Liver (tissue), 3 donors: ENCODE results near the gene GPR18.

Experiments used
- HNF4G ChIP-seq: IDR thresholded peaks from 2 replicates; pipeline ENCODE4 v1.6.1; 2016; ENCODE audit warnings: antibody characterized with exemption
- YY1 ChIP-seq: IDR thresholded peaks from 2 replicates; pipeline ENCODE4 v1.6.1; 2016; ENCODE audit warnings: antibody characterized with exemption, mild to moderate bottlenecking
- TF ChIP-seq, protein P1 (sequence below): fragments of 150-350 bp; IDR thresholded peaks from 2 replicates; pipeline ENCODE4 v1.5.1; 2017; ENCODE audit warnings: improper control_type of control experiment, low read depth, low read length; ENCODE audit not compliant: missing input control
- TF ChIP-seq, protein P2 (sequence below): IDR thresholded peaks from 2 replicates; pipeline ENCODE4 v1.6.1; 2016; ENCODE audit warnings: antibody characterized with exemption, mild to moderate bottlenecking
- TF ChIP-seq, protein P3 (sequence below): IDR thresholded peaks from 2 replicates; pipeline ENCODE4 v1.6.1; 2016; ENCODE audit warnings: antibody characterized with exemption
- TF ChIP-seq, protein P4 (sequence below): IDR thresholded peaks from 2 replicates; pipeline ENCODE4 v1.6.1; 2016; ENCODE audit warnings: antibody characterized with exemption
- donor health status: healthy.
- donor health status: healthy.

DNA sequence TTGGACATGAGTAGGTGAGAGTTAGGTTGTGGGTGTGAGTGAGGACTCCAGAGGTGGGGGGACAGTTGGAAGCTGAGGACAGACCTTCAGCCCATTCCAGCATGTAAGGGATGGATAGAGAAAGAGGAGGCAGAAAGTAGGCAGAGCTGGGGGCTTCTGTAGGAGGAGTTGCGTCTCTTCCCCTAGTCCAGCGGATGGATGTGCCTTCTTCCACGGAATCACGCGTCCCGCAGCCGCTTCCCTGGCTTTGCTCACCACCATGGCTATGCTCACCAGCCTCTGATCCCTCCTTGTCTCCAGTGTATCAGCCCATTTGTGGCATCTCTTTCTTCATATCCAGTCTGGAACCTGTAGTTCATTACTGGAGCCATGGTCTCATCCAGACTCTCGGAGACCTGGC is 52.0 kb downstream of the GPR18 start:
- TF ChIP-seq, protein P1, sequence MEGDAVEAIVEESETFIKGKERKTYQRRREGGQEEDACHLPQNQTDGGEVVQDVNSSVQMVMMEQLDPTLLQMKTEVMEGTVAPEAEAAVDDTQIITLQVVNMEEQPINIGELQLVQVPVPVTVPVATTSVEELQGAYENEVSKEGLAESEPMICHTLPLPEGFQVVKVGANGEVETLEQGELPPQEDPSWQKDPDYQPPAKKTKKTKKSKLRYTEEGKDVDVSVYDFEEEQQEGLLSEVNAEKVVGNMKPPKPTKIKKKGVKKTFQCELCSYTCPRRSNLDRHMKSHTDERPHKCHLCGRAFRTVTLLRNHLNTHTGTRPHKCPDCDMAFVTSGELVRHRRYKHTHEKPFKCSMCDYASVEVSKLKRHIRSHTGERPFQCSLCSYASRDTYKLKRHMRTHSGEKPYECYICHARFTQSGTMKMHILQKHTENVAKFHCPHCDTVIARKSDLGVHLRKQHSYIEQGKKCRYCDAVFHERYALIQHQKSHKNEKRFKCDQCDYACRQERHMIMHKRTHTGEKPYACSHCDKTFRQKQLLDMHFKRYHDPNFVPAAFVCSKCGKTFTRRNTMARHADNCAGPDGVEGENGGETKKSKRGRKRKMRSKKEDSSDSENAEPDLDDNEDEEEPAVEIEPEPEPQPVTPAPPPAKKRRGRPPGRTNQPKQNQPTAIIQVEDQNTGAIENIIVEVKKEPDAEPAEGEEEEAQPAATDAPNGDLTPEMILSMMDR: no peak
- TF ChIP-seq, protein P2, sequence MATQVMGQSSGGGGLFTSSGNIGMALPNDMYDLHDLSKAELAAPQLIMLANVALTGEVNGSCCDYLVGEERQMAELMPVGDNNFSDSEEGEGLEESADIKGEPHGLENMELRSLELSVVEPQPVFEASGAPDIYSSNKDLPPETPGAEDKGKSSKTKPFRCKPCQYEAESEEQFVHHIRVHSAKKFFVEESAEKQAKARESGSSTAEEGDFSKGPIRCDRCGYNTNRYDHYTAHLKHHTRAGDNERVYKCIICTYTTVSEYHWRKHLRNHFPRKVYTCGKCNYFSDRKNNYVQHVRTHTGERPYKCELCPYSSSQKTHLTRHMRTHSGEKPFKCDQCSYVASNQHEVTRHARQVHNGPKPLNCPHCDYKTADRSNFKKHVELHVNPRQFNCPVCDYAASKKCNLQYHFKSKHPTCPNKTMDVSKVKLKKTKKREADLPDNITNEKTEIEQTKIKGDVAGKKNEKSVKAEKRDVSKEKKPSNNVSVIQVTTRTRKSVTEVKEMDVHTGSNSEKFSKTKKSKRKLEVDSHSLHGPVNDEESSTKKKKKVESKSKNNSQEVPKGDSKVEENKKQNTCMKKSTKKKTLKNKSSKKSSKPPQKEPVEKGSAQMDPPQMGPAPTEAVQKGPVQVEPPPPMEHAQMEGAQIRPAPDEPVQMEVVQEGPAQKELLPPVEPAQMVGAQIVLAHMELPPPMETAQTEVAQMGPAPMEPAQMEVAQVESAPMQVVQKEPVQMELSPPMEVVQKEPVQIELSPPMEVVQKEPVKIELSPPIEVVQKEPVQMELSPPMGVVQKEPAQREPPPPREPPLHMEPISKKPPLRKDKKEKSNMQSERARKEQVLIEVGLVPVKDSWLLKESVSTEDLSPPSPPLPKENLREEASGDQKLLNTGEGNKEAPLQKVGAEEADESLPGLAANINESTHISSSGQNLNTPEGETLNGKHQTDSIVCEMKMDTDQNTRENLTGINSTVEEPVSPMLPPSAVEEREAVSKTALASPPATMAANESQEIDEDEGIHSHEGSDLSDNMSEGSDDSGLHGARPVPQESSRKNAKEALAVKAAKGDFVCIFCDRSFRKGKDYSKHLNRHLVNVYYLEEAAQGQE: no peak
- TF ChIP-seq, protein P3, sequence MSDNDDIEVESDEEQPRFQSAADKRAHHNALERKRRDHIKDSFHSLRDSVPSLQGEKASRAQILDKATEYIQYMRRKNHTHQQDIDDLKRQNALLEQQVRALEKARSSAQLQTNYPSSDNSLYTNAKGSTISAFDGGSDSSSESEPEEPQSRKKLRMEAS: no peak
- TF ChIP-seq YY1 (no peak), HNF4G (no peak)
- TF ChIP-seq, protein P4, sequence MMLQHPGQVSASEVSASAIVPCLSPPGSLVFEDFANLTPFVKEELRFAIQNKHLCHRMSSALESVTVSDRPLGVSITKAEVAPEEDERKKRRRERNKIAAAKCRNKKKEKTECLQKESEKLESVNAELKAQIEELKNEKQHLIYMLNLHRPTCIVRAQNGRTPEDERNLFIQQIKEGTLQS: no peak
